Upper lobe of right lung (tissue), 1 donor: ENCODE measurements around the gene KCNH3. TPM values are rescaled to one million over a fixed set of nuclear protein-coding genes. Genes with fewer than 3 reads are reported as not detected.

ENCODE experiments used
- ATAC-seq: fragments of 200-7000 bp; cut with Tn5 transposase; one replicate; pipeline ENCODE4 v1.9.1; 2020; ENCODE audit warnings: mild to moderate bottlenecking, moderate library complexity
- DNase-seq: peaks from one replicate; pipeline ENCODE4 v3.0.0-alpha.2; 2020
- H3K27ac ChIP-seq: fragments of 200-600 bp; one replicate; pipeline ENCODE4 v1.8.0; 2022
- H3K27me3 ChIP-seq: fragments of 200-600 bp; one replicate; pipeline ENCODE4 v1.8.0; 2022; ENCODE audit warnings: mild to moderate bottlenecking
- H3K36me3 ChIP-seq: fragments of 200-600 bp; one replicate; pipeline ENCODE4 v1.8.0; 2022
- H3K4me1 ChIP-seq: fragments of 200-600 bp; one replicate; pipeline ENCODE4 v1.8.0; 2022
- H3K4me3 ChIP-seq: fragments of 200-600 bp; one replicate; pipeline ENCODE4 v1.8.0; 2022; ENCODE audit warnings: mild to moderate bottlenecking
- H3K9me3 ChIP-seq: fragments of 200-600 bp; one replicate; pipeline ENCODE4 v1.8.0; 2022
- intact Hi-C: fragments of 100-400 bp; cut with DNase I; formaldehyde crosslinking; loops from one replicate; pipeline ENCODE4 v1.11.0; 2022
- long read RNA-seq: library from polyadenylated mRNA; unstranded; transcript quantifications from one replicate; pipeline ENCODE4 v2.0.0, GENCODE V29; 2021
- total RNA-seq: library from RNA; stranded (reverse); fragmentation: NEBNext Ultra II Directional; extraction: Animal tissue kit (Norgen Biotek cat#: 25700); gene quantifications from one replicate; pipeline ENCODE4 v1.2.1, GENCODE V29; 2021
- TF ChIP-seq, protein P1 (sequence below): fragments of 200-600 bp; IDR thresholded peaks from one replicate; pipeline ENCODE4 v1.8.0; 2022; ENCODE audit warnings: antibody characterized with exemption
- donor health status: DM: no; HTN: yes; CAD: no; lungs with severe emphysema.

The KCNH3 gene, protein sequence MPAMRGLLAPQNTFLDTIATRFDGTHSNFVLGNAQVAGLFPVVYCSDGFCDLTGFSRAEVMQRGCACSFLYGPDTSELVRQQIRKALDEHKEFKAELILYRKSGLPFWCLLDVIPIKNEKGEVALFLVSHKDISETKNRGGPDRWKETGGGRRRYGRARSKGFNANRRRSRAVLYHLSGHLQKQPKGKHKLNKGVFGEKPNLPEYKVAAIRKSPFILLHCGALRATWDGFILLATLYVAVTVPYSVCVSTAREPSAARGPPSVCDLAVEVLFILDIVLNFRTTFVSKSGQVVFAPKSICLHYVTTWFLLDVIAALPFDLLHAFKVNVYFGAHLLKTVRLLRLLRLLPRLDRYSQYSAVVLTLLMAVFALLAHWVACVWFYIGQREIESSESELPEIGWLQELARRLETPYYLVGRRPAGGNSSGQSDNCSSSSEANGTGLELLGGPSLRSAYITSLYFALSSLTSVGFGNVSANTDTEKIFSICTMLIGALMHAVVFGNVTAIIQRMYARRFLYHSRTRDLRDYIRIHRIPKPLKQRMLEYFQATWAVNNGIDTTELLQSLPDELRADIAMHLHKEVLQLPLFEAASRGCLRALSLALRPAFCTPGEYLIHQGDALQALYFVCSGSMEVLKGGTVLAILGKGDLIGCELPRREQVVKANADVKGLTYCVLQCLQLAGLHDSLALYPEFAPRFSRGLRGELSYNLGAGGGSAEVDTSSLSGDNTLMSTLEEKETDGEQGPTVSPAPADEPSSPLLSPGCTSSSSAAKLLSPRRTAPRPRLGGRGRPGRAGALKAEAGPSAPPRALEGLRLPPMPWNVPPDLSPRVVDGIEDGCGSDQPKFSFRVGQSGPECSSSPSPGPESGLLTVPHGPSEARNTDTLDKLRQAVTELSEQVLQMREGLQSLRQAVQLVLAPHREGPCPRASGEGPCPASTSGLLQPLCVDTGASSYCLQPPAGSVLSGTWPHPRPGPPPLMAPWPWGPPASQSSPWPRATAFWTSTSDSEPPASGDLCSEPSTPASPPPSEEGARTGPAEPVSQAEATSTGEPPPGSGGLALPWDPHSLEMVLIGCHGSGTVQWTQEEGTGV
- 0.90 TPM for total RNA-seq
- long read RNA-seq, partial matches to known transcripts = 0 of 1 reads
- long read RNA-seq, other reads (novel, unspliced or antisense) = 0 of 1 reads

DNA sequence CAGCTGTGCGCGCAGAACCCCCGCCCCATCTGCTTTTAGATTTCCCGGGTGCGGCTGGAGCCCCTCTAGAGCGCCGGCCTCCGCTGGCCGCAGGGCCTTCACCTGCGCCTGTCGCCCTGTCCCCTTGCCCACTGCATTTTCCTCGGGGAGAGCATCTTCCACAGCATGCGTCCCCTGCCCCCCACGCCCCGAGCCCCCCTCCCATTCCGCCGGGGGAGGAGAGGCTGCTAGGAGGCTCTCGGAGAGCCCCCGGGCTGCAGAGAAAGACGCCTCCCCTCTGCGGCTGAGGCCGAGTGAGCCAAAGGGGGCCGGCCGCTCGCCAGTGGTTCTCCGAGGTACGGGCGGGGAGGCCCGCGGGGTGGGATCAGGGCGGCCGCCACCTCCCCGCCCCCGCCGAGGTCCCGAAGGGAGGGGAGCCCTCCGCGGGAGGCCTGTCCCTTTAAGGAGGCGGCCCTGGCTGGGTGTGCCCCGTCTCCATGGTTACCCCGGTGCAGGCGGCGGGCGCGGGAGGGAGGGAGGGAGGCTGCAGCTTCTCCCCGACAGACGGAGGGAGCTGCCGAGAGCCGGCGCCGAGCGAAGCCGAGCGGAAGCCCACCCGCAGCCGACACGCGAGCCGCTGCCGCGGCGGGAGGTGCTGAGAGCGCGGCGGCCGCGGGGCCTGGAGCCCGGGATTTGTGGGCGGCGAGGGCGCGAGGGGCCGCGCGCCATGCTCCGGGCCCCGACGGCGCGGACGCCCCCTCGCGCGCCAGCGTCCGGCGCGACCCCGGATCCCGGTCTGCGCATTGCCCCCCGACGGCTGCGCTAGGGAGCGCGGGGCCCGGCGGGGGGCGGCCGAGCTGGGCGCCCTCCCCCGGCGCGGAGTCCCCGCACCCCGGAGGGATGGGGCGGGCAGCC, at the start of gene KCNH3:
KCNH3 (plus strand) TSS at position 521 of the 894 bp plus-strand sequence. CDS start 387 bp downstream, outside the sequence.
- Histone ChIP-seq H3K27me3 (peaks cover 48% of the 10 kb centered on the region), H3K27ac (no peak within 1 kb of the TSS), H3K4me1 (peaks cover 6% of the 10 kb centered on the region), H3K4me3 (peak within 1 kb of the TSS; percentile 53), H3K9me3 (no peaks in the 10 kb centered on the region), H3K36me3 (no peaks in the 10 kb centered on the region)
- ATAC-seq (peak; percentile 82), DNase-seq (peak; percentile 90)
- TF ChIP-seq, protein P1, sequence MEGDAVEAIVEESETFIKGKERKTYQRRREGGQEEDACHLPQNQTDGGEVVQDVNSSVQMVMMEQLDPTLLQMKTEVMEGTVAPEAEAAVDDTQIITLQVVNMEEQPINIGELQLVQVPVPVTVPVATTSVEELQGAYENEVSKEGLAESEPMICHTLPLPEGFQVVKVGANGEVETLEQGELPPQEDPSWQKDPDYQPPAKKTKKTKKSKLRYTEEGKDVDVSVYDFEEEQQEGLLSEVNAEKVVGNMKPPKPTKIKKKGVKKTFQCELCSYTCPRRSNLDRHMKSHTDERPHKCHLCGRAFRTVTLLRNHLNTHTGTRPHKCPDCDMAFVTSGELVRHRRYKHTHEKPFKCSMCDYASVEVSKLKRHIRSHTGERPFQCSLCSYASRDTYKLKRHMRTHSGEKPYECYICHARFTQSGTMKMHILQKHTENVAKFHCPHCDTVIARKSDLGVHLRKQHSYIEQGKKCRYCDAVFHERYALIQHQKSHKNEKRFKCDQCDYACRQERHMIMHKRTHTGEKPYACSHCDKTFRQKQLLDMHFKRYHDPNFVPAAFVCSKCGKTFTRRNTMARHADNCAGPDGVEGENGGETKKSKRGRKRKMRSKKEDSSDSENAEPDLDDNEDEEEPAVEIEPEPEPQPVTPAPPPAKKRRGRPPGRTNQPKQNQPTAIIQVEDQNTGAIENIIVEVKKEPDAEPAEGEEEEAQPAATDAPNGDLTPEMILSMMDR = no peak
- intact Hi-C loops = no loop called here

DNA sequence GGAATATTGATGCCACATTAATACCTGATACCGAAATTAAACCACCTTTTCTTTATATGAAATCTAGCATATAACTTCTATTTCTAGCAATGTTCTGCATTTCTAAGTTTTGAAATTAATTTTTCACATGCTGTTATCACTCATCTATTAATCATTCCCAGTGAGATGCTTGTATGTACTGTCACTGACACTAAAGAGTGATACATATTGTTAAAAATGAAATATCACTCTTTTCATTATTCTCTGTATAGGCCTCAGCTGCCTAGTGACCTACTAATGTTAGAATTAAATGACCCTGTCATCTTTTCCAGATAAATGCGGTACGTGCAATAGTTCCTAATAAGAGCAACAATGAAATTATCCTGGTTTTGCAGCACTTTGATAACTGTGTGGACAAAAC, 49.7 kb upstream of the KCNH3 start:
- intact Hi-C loops = no loop called here

DNA sequence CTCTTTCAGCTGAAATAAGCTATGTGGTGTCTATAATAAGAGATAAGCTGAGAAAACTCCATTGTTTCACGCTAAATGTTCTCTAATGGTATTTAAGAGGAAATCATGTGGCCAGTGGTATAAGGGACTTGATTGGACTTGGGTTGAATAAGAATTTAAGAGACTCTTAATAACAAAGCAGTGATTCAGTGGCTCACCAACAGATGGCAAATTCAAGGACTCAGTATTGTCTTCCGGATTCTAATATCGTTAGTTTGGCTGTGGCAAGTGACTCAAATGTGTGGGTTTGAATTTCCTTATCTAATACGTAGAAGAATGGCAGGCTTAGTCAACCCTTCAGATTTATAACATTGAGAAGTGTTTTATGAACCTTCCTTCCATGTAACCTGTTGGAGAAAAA, 49.1 kb upstream of the KCNH3 start:
- intact Hi-C loops = no loop called here
- ATAC-seq (no peak), DNase-seq (no peak)
- no peak overlapping the region for H3K27ac ChIP-seq
- no peaks in the 10 kb centered on the region for H3K4me1 ChIP-seq
- H3K4me3 ChIP-seq = no peak overlapping the region
- peaks cover 4% of the 10 kb centered on the region for H3K36me3 ChIP-seq
- H3K27me3 ChIP-seq = no peaks in the 10 kb centered on the region
- no peaks in the 10 kb centered on the region for H3K9me3 ChIP-seq
- TF ChIP-seq, protein P1 = no peak

More for the DNA sequence above, 49.7 kb upstream of the KCNH3 start:
- Histone ChIP-seq H3K27ac (no peak overlapping the region), H3K4me1 (no peaks in the 10 kb centered on the region), H3K9me3 (no peaks in the 10 kb centered on the region), H3K4me3 (no peak overlapping the region), H3K36me3 (peaks cover 4% of the 10 kb centered on the region), H3K27me3 (no peaks in the 10 kb centered on the region)
- TF ChIP-seq, protein P1 = no peak
- DNase-seq = no peak
- no peak for ATAC-seq

DNA sequence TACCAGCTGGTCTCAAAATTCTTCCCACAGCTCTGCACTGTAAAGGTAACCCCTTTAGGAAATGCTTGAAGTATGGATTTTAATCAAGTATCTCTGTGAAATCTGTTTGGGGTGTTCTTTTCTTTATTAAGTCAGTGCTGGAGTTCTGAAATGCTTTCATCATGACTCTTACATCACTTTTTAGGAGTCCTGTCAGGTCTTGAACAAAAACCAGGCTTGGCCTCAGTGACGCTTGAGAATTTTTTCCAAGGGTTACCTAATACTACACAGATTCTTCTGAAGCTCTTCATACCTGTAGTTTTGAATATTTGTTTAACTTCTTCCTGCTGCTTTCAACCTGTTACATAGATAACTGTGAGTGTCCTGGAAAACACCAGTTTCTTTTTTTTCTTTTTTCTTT, 47.0 kb upstream of the KCNH3 start:
- no peak overlapping the region for H3K4me3 ChIP-seq
- peaks cover 8% of the 10 kb centered on the region for H3K36me3 ChIP-seq
- no peaks in the 10 kb centered on the region for H3K27me3 ChIP-seq
- TF ChIP-seq, protein P1 = no peak
- intact Hi-C loops = no loop called here
- no peak overlapping the region for H3K27ac ChIP-seq
- no peaks in the 10 kb centered on the region for H3K4me1 ChIP-seq
- no peak for DNase-seq
- H3K9me3 ChIP-seq = no peaks in the 10 kb centered on the region
- no peak for ATAC-seq

DNA sequence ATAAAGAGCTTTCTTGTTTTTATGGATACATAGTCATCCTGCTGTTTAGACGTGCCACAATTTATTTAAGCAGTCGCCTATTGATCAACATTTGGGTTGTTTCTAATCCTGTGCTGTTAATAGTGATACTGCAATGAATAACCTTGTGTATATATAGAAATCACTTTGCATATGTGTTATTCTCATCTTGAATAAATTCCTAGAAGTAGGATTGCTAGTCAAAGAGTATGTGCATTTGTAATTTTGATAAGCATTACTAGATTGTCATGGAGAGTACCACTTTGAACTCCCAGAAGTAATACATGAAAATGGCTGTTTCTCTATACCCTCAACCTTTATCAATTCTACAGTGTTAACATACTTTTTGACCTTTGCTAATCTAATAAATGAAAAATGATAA, 44.9 kb upstream of the KCNH3 start:
- no peaks in the 10 kb centered on the region for H3K4me1 ChIP-seq
- no peaks in the 10 kb centered on the region for H3K27me3 ChIP-seq
- ATAC-seq = no peak
- no peaks in the 10 kb centered on the region for H3K9me3 ChIP-seq
- no peak overlapping the region for H3K27ac ChIP-seq
- DNase-seq = no peak
- intact Hi-C loops = no loop called here
- H3K4me3 ChIP-seq = no peak overlapping the region
- H3K36me3 ChIP-seq = peaks cover 8% of the 10 kb centered on the region
- TF ChIP-seq, protein P1 = no peak
